NCI-H345 treated with DMSO at 0.1 percent for 48 hours (cell line): Measurements from ENCODE around the gene FLACC1.
"Not testable (repeated sequence)": the region's sequence is repeated elsewhere in the genome, so short reads cannot be mapped to it uniquely, and the experiment has no call there.

ENCODE experiments used
- DNase-seq: peaks from one replicate; lab custom pipeline; 2025; ENCODE audit not compliant: unreplicated experiment; lab: John Stamatoyannopoulos, UW

Gene FLACC1, protein sequence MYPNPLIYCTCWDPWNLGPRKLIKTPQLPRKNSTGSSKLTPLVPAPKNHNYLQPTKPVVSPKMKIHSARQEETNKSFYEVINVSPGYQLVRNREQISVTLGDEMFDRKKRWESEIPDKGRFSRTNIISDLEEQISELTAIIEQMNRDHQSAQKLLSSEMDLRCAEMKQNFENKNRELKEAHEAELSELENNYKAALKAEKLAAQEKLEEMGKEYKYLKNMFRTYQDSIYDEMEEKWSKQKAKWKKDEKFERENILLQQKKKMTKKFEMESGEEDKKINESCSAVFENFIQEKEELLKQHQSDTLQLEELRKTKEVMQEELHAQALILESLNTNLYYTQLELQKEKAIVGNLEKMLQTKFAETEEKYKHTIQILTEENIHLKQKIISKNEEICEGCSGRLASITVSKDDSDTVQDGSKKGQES

DNA sequence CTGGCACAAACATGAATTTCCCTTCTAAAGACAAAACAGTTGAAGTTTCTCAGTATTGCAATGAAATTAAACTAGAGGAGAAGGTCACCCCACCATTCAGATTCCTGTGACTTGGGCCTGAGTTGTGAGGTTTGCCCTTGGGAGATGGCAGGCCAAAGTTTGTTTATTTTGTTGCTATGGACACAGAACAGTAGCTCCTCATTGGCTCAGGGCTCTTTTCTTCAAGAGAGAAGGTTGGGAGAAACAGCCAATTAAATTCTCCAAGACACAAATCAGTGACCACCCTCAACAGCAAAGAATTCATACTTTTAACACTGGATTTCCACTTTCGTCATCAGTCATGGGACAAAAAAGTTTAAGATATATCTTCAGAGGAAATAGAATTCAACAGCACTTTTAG, at the start of gene FLACC1:
Gene FLACC1, minus strand, starts transcription at position 125 of the 400 bp plus-strand sequence. CDS start 5,941 bp downstream, outside the sequence.
- no peak for DNase-seq

DNA sequence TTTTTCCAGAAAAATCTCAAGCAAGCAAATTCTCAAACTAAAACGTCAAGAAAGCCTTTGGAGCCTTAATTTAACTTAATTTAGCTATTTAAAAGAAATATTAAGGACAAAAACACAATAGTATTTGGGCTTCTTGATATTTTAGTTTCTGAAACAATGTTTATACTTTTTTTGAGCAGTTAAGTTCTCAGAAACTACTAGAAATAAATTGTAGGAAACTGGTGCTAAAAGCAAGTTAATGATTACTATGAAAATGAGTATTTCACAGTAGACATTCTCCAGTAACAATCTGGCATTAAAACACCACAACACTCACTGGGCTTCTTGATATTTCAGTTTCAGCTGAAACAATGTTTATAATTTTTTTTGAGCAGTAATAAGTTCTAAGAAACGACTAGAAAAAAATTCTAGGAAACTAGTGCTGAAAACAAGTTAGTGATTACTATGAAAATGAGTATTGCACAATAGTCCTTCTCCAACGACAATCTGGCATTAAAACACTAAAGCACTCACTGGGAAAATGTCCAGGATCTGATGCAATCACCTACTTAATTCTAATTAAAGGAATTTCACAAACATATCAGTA, 49.0 kb upstream of the FLACC1 start:
- DNase-seq, result no peak

DNA sequence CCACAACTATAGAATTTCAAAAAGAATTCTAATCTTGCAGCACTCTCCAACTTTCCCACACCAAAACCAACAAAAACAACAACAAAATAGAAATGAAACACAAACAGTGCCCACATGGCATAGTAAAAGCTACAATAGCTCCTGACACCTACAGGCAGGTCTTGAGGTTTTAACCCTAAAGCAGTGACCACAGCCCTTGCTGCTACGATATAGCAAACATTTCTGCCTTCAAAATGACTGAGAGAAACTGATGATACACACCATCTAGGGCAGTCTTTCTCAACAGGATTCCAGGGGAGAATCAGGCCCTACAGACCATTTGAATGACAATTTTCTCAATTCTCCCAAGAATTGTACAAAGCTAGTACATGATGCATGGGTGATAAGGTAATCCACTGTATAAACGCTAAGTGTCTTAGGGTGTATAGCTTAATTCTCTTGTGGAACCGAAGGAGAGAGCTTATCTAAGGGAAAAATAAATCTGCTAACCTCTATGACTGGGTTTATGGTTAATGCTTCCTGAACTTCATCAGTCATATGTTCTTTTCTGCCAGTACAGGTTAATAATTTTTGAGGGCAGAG, 47.6 kb upstream of the FLACC1 start:
- DNase-seq, result no peak

DNA sequence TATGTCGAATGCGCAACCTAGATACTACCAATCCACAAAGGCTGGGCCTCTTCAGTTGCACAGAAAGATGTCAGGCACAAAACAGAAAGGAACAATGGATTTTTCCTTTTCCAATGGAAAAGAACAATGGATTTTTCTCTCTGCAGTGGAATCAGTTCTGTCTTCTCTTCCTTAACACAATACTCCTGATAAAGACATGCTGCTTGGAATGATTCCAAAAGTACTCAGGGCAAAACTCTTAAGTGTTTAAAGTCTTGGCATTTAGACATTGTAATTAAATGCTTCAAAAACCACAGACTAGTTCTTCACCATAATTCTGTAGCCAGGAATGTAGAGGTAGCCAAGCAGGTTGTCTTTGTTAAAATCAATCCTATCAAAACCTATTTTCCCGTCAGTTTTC, 46.7 kb upstream of the FLACC1 start:
- no peak for DNase-seq

DNA sequence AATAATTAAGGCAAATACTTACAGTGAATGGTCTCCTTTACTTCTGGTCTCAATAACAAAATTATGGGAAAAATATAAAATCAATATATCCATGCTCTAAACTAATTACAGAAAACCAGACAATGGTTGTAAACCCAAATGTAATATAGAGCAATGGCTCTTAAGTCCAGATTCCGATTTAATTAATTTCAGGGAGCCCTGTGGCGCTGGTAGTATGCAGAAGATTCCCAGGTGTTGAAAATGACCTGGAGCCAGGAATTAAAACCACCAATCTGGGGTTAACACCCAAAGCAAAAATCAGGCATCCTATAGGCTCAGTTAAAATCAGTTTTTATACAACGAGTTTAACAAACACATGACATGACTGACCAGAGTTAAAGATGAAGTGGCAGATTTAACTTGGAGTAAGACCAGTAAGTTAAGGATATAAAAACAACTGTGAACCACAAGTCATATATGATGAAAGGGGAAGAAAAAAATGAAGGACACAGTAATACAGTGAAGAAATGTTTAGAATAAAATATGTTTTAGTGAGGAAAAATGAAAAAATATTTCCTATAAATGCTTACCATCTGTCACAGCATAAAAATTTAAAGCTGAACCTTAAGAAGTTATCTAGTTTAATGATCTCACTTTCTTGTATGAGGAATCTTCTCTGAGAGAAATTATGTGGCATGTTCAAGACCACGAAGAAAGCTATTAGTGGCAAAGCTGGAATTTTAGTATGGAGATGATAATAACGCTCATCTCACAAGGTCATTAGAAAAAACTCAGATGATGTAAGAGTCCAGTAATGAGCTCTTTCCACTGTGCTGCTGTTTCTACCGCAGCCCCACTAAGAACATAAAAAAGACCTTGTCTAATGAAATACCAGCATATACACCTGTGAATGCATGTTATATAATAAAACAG, 45.8 kb upstream of the FLACC1 start:
- DNase-seq, result no peak

DNA sequence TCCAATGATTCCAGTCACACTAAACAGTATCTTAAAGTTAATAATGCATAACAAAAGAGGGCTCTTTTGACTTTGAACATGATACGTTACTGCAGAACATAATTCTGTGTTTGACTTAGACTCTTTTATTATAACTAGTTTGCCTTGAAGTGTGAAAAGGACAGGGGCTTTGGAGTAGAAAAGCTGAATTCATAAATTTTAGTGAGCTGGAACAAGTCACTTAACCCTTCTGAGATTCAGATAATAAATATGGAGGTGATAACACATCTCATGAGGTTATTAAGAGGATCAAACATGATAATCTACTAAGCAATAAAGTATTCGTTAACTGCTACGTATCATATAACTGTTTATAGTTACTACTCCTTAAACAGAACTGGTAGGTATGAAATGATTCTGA, 44.7 kb upstream of the FLACC1 start:
- peak; percentile 10 for DNase-seq

DNA sequence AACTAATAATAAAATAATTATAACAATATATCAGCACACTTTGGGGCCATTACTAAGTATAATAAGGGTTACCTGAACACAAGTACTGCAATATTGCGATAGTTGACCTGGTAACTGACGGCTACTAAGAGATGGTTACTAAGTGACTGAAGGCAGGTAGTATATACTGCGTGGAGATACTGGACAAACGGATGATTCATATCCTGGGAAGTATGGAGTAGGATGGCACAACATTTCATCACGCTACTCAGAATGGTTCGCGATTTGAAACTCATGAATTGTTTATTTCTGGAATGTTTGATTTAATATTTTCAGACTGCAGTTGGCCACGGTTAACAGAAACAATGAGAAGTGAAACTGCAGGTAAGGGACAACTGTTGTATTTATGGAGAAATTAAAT, 39.5 kb upstream of the FLACC1 start:
- DNase-seq, result no peak

DNA sequence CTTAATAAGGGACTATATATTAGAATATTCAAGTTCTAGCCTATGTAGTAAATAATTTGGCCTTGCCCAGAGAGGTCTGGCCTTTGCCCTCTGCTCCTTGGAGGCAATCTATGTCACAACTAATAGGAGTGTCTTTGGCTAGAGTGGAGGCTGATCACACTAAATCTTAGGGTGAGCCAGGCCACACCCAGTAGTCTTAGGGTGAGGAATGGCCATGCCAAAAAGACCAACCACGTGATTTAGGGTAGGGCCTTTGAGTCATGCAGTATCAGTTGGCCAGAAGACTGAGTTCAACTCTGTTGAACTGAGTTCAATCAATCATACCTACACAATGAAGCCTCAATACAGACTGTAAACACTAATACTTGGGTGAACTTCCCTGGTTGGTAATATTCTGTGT, 26.0 kb upstream of the FLACC1 start:
- DNase-seq, result no peak

DNA sequence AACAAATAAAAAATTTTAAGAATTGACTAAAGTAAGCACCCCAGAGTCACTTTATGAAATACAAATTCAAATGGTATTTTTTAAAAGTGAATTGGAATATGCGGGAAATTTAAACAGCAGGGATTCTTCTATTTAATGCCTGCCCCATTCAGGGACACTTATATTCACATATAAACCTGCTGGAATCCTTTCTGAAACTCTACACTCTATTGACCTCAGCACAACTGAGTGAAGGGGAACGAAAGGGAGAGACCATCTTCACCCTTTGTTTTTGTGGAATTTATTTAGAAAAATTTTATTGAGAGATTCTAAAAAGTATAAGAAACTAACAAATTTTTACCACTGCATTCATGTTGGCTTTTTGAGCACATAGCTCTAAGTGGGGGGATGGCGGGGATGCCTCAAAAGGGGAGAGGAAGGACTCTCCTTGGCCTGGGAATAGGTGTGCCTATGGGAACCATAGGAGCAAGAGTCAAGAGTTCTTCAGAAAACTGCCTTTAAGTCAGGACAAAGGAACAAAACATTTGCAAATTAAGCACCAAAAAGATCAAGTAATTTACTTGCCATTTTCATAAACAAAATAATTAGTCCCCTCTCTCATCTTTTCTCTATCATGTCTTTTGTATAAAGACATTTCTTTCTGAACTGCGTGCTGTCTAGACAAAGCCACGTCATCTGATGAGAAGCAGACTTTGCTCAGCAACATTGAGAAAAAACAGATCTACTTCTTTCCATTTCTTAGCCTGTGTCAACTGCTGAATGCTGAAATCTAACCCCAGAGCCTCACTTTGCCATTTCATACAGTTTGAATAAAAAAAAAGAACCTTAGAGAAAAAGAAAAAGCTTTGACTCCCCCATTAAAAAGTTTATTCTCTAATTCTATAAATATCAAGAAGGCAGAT, 21.6 kb upstream of the FLACC1 start:
- DNase-seq, result no peak

DNA sequence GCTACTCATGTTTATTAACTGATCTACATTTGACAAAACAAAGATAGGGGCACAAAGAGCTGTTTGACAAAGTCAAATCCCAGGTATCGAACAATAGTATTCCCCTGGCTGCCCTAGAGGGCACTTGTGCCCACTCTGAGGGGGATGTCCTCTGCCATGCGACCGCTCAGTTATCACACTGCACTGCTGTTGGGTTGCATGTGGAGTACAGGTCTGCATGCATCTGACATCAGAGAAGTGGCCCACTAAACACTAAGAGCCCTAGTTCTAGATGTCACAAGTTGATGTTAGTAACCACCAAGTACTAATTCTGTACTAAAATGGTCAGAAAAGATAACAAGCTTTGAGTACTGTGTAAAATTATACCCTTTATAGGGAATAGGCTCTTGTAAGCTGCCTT, 20.1 kb upstream of the FLACC1 start:
- no peak for DNase-seq

DNA sequence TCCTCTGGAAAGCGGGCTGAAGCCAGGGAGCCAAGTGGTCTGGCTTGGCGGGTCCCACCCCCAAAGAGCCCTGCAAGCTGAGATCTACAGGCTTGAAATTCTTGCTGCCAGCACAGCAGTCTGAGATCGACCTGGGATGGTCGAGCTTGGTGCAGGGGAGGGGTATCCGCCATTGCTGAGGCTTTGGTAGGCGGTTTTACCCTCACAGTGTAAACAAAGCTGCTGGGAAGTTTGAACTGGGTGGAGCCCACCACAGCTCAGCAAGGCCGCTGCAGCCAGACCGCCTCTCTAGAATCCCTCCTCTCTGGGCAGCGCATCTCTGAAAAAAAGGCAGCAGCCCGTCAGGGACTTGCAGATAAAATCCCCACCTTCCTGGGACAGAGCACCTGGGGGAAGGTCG, 12.6 kb upstream of the FLACC1 start:
- no peak for DNase-seq

DNA sequence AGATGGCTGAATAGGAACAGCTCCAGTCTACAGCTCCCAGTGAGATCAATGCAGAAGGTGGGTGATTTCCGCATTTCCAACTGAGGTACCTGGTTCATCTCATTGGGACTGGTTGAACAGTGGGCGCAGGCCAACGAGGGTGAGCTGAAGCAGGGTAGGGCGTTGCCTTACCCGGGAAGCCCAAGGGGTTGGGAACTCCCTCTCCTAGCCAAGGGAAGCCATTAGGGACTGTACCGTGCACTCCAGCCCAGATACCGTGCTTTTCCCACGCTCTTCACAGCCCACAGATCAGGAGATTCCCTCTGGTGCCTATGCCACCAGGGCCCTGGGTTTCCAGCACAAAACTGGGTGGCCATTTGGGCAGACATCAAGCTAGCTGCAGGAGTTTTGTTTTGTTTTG, 12.2 kb upstream of the FLACC1 start:
- not testable (repeated sequence) for DNase-seq

DNA sequence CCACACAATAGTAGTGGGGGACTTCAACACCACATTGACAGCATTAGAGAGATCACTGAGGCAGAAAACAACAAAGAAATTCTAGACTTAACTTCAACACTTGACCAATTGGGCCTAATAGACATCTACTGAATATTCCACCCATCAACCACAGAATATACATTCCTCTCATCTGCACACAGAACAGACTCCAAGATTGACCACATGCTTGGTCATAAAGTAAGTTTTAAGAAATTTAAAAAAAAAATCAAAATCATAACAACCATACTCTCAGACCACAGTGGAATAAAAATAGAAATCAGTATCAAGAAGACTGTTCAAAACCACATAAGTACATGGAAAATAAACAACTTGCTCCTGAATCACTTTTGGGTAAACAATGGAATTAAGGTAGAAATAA, 9.0 kb upstream of the FLACC1 start:
- no peak for DNase-seq

DNA sequence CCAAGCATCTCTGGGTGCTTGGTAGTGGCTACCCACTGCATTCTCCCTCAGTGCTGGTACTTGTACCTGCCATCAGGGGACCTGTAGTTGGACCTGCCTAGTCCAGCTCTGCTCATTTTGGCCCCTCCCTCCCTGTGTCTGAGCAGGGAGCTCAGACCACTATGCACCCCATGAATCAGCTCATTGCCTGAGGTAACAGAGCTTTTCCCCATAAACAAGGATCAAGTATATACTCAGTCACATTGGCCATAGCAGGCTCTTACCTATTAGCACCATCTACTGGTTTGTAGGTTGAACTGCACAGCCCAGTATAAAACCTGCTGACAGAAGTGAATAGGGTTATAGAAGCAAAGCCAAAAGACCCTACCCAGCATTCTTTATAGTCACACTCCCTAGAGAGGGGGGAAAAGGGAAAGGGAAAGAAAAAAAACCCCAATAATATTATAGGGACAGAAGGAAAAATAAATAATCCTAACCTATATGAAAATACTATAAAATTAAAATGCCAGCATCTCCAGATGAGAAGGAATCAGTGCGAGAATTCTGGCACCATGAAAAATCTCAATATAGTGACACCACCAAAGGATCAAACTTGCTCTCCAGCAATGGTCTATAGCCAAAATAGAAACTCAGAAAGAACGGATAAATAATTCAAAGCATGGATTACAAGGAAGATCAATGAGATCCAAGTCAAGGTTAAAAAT, 6.9 kb upstream of the FLACC1 start:
- no peak for DNase-seq

DNA sequence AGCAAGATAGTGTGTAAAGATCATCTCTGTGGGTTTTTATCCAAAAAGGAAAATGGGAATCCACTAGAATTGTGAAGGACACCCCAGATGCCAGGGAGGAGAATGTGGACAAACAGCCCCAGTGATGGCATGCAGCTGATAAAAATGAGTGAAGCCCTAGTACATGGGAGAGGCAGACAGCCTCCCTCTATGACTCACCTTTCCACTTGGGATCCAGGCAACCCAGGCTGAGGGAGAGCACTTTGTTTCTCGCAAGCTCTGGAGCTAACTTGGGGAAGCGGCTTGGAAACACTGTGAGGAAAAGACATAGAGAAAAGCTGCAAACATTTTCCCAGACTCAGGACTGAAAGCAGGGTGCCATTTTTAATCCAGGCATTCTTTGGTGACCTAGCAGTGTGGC, 5.3 kb upstream of the FLACC1 start:
- no peak for DNase-seq

DNA sequence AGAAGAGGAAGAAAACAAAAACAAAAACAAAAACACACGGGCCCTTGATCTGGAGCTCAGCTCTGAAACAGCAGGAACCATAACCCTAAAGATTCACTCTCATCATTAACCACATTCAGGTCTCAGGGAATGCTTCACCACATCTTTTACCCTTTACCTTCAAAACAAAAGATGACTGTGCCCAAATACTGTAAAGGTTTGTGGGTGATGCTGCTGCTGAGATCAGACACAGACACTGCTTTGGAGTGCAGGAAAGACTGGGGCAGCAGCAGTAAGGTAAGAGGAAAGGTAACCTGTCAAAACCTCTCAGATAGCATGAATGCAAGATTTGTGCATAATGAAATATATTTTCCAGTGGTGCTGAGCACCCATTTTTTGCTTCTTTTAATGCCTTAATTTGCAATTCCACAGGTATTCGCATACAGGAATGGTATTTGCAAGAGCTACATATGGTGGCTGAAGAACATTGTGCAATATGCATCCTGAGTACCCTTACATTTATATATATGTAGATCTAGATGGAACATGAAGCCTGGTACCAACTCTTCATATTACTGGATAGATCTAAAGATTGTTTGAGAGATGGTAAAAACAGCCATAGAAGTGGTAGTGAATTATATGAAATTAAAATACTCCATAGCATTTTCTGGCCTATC, 4.1 kb upstream of the FLACC1 start:
- no peak for DNase-seq

DNA sequence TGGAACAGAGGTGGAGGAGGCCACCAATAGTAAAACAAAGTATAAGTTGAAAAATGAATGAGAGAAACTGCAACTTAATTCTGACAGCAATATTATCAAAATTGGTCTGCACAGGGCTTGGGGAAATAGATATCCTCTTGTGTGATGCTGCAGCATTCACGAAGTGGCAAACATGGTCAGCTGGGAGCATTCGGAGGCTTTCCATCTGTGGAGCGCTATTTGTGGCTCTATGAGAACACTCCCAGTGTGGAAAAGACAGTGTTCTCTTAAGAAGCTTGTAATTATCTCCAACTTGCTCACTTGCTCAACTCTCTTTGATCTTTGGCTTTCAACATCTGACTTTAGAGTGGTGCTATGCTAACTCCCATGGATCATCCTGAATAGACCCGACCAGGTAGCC, 3.1 kb upstream of the FLACC1 start:
- no peak for DNase-seq

DNA sequence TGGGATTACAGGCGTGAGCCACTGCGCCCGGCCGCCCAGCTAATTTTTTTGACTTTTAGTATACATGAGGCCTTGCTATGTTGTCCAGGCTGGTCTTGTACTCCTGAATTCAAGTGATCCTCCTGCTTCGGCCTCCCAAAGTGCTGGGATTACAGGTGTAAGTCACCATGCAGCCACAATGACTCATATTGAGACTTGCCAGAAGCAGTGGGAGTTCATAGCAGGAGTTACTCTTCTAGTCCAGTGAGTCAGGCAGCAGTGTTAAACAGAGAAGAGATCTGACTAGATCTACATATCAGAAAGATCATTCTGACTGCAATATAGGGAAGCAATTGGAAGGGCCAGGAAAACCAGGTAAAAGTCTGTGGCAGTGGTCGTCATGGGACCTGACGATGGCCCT, 1.5 kb upstream of the FLACC1 start:
- no peak for DNase-seq

DNA sequence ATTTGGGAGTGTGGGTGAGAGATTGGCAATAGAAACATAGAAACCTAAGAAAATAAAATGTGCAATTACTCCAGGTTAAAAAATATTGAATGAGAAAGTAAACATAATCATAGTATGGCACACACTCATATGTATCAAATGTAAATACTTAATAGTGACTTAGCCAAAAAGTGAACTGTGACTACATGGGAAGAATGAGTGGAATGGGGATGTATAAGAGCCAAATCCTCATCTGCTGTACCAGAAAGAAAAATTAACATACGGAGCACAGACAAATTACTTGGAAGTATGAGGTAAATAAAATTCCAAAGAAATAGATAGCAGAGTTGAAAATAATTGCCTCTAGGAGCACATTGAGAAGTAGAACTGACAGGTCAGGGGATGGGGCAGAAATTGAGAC, 4.0 kb downstream of the FLACC1 start:
- no peak for DNase-seq
